ENCODE measurements around the gene AGO4. TPM values are rescaled to one million over a fixed set of nuclear protein-coding genes. Genes with fewer than 3 reads are reported as not detected.
A peak's percentile ranks its signal among the peaks of the same experiment; 100 is the strongest.
"Not testable (repeated sequence)": the region's sequence is repeated elsewhere in the genome, so short reads cannot be mapped to it uniquely, and the experiment has no call there.

AGO4 gene
- polyA plus RNA-seq (2012; ENCODE audit: insufficient read depth, insufficient read length), result 11.2 TPM

GRCh38 chr1:35807614-35808449 is at the start of gene AGO4:
Gene AGO4, plus strand, starts transcription at chr1:35808016. Its CDS starts 401 bp downstream, at chr1:35808417.
- DNase-seq (ENCODE audit: low read depth, low spot score), result no peak

GRCh38 chr1:35762141-35762540 is 45.7 kb upstream of the AGO4 start:
- no peak overlapping the region for H3K4me3 ChIP-seq (ENCODE audit: low read length)
- no peak for DNase-seq (ENCODE audit: low read depth, low spot score)

More at GRCh38 chr1:35807614-35808449, at the start of gene AGO4:
- H3K4me3 ChIP-seq (ENCODE audit: low read length), result peak within 1 kb of the TSS; percentile 74

GRCh38 chr1:35763201-35763600 is 44.6 kb upstream of the AGO4 start:
- no peak overlapping the region for H3K4me3 ChIP-seq (ENCODE audit: low read length)
- no peak for DNase-seq (ENCODE audit: low read depth, low spot score)

- DNase-seq (ENCODE audit: low read depth, low spot score), result no peak
- H3K4me3 ChIP-seq (ENCODE audit: low read length), result no peak overlapping the region
Measured at GRCh38 chr1:35764283-35764682, 43.5 kb upstream of the AGO4 start.

- H3K4me3 ChIP-seq (ENCODE audit: low read length), result peak overlapping the region; percentile 71
Measured at GRCh38 chr1:35768350-35769187, 39.2 kb upstream of the AGO4 start.

GRCh38 chr1:35769188-35769758 is 38.5 kb upstream of the AGO4 start:
- DNase-seq (ENCODE audit: low read depth, low spot score), result peak; percentile 78
- H3K4me3 ChIP-seq (ENCODE audit: low read length), result peak overlapping the region; percentile 71

More at GRCh38 chr1:35768350-35769187, 39.2 kb upstream of the AGO4 start:
- no peak for DNase-seq (ENCODE audit: low read depth, low spot score)

- H3K4me3 ChIP-seq (ENCODE audit: low read length), result no peak overlapping the region
- DNase-seq (ENCODE audit: low read depth, low spot score), result no peak
Measured at GRCh38 chr1:35773711-35774110, 34.1 kb upstream of the AGO4 start.

GRCh38 chr1:35776172-35776571 is 31.6 kb upstream of the AGO4 start:
- DNase-seq (ENCODE audit: low read depth, low spot score); H3K4me3 ChIP-seq (ENCODE audit: low read length): not testable (repeated sequence)

- no peak overlapping the region for H3K4me3 ChIP-seq (ENCODE audit: low read length)
- no peak for DNase-seq (ENCODE audit: low read depth, low spot score)
Measured at GRCh38 chr1:35777109-35777508, 30.7 kb upstream of the AGO4 start.

- DNase-seq (ENCODE audit: low read depth, low spot score), result no peak
- no peak overlapping the region for H3K4me3 ChIP-seq (ENCODE audit: low read length)
Measured at GRCh38 chr1:35783055-35783583, 24.7 kb upstream of the AGO4 start.

- not testable (repeated sequence) for H3K4me3 ChIP-seq (ENCODE audit: low read length); DNase-seq (ENCODE audit: low read depth, low spot score)
Measured at GRCh38 chr1:35784364-35784763, 23.5 kb upstream of the AGO4 start.

- no peak for DNase-seq (ENCODE audit: low read depth, low spot score)
- no peak overlapping the region for H3K4me3 ChIP-seq (ENCODE audit: low read length)
Measured at GRCh38 chr1:35788139-35788538, 19.7 kb upstream of the AGO4 start.

GRCh38 chr1:35790670-35791069 is 17.1 kb upstream of the AGO4 start:
- no peak for DNase-seq (ENCODE audit: low read depth, low spot score)

GRCh38 chr1:35795295-35795694 is 12.5 kb upstream of the AGO4 start:
- DNase-seq (ENCODE audit: low read depth, low spot score), result no peak
- no peak overlapping the region for H3K4me3 ChIP-seq (ENCODE audit: low read length)

More at GRCh38 chr1:35790670-35791069, 17.1 kb upstream of the AGO4 start:
- H3K4me3 ChIP-seq (ENCODE audit: low read length), result no peak overlapping the region

GRCh38 chr1:35797380-35797779 is 10.4 kb upstream of the AGO4 start:
- no peak overlapping the region for H3K4me3 ChIP-seq (ENCODE audit: low read length)
- no peak for DNase-seq (ENCODE audit: low read depth, low spot score)

GRCh38 chr1:35798019-35798418 is 9.8 kb upstream of the AGO4 start:
- DNase-seq (ENCODE audit: low read depth, low spot score); H3K4me3 ChIP-seq (ENCODE audit: low read length): not testable (repeated sequence)

- DNase-seq (ENCODE audit: low read depth, low spot score); H3K4me3 ChIP-seq (ENCODE audit: low read length): not testable (repeated sequence)
Measured at GRCh38 chr1:35800167-35800887, 7.5 kb upstream of the AGO4 start.

- H3K4me3 ChIP-seq (ENCODE audit: low read length), result peak overlapping the region; percentile 74
- no peak for DNase-seq (ENCODE audit: low read depth, low spot score)
Measured at GRCh38 chr1:35808450-35809113, 766 bp downstream of the AGO4 start.
